ENCODE results near the gene CAMK2G.

CAMK2G gene

GRCh38 chr10:73859784-73860491 is 14.4 kb downstream of the CAMK2G start:
- DNase-seq: no peak

GRCh38 chr10:73859428-73859783 is 14.9 kb downstream of the CAMK2G start:
- no peak for DNase-seq

GRCh38 chr10:73858750-73859427 is 15.5 kb downstream of the CAMK2G start:
- no peak for DNase-seq

- no peak for DNase-seq
These were observed 16.2 kb downstream of the CAMK2G start for GRCh38 chr10:73858013-73858708.

GRCh38 chr10:73857446-73857845 is 16.9 kb downstream of the CAMK2G start:
- DNase-seq: no peak

- DNase-seq: no peak
These were observed 18.1 kb downstream of the CAMK2G start for GRCh38 chr10:73856261-73856660.

GRCh38 chr10:73855413-73855812 is 18.9 kb downstream of the CAMK2G start:
- no peak for DNase-seq

GRCh38 chr10:73854310-73854709 is 20.0 kb downstream of the CAMK2G start:
- no peak for DNase-seq

GRCh38 chr10:73853196-73853595 is 21.2 kb downstream of the CAMK2G start:
- no peak for DNase-seq

- no peak for DNase-seq
These were observed 23.4 kb downstream of the CAMK2G start for GRCh38 chr10:73850863-73851461.

GRCh38 chr10:73850211-73850610 is 24.1 kb downstream of the CAMK2G start:
- DNase-seq: no peak

GRCh38 chr10:73848821-73849489 is 25.4 kb downstream of the CAMK2G start:
- peak; percentile 79 to 94 for DNase-seq

- DNase-seq: no peak
These were observed 27.3 kb downstream of the CAMK2G start for GRCh38 chr10:73847031-73847430.

- DNase-seq: no peak
These were observed 31.1 kb downstream of the CAMK2G start for GRCh38 chr10:73843261-73843660.

- DNase-seq: no peak
These were observed 32.0 kb downstream of the CAMK2G start for GRCh38 chr10:73842349-73842748.

- no peak for DNase-seq
These were observed 32.6 kb downstream of the CAMK2G start for GRCh38 chr10:73841526-73842285.

- DNase-seq: no peak
These were observed 33.3 kb downstream of the CAMK2G start for GRCh38 chr10:73841061-73841421.

GRCh38 chr10:73840403-73841060 is 33.8 kb downstream of the CAMK2G start:
- DNase-seq: no peak

- no peak for DNase-seq
These were observed 34.3 kb downstream of the CAMK2G start for GRCh38 chr10:73840056-73840402.

GRCh38 chr10:73839276-73839966 is 34.9 kb downstream of the CAMK2G start:
- no peak for DNase-seq

GRCh38 chr10:73838827-73839226 is 35.5 kb downstream of the CAMK2G start:
- DNase-seq: no peak
